ENCODE measurements around the gene PHACTR1.

PHACTR1 gene

DNA sequence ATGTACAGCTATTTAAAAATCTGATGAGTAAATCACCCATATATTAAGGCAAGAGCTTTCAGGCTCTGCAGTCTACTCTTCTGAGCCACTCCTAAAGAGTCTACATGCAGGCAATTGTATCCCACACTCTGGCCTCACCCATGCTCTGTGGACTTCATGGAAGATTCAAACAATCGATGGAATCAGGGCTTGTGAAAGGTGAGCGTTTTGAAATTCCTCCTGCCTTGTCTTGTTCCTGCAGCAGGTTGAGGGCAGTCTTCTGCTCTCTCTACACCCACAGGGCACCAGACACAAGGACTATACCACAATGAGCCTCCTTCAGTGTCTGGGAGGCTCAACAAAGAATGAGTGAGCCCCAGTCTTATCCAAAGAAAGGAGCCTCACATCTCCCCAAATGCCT is 560.7 kb downstream of the PHACTR1 start:
- TF ChIP-seq SPI1 (IDR thresholded peaks at IDR 0.05; ENCODE audit: borderline replicate concordance, low read depth) (no peak), REST (IDR thresholded peaks at IDR 0.05; ENCODE audit: insufficient replicate concordance, low read depth) (no peak), GABPA (IDR thresholded peaks at IDR 0.05; ENCODE audit: low read depth) (no peak), POLR2AphosphoS5 (IDR thresholded peaks at IDR 0.05; ENCODE audit: low read depth) (no peak)
- TF ChIP-seq, protein P1, sequence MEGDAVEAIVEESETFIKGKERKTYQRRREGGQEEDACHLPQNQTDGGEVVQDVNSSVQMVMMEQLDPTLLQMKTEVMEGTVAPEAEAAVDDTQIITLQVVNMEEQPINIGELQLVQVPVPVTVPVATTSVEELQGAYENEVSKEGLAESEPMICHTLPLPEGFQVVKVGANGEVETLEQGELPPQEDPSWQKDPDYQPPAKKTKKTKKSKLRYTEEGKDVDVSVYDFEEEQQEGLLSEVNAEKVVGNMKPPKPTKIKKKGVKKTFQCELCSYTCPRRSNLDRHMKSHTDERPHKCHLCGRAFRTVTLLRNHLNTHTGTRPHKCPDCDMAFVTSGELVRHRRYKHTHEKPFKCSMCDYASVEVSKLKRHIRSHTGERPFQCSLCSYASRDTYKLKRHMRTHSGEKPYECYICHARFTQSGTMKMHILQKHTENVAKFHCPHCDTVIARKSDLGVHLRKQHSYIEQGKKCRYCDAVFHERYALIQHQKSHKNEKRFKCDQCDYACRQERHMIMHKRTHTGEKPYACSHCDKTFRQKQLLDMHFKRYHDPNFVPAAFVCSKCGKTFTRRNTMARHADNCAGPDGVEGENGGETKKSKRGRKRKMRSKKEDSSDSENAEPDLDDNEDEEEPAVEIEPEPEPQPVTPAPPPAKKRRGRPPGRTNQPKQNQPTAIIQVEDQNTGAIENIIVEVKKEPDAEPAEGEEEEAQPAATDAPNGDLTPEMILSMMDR (IDR thresholded peaks at IDR 0.05; ENCODE audit: insufficient read depth, low read length), result no peak
- Histone ChIP-seq H3K27ac (replicated peaks) (no peak overlapping the region), H3K27me3 (ENCODE audit: insufficient read depth, poor library complexity, severe bottlenecking) (no peaks in the 10 kb centered on the region), H3K4me3 (replicated peaks; ENCODE audit: insufficient read depth, low read length) (no peak overlapping the region)
- no peak for DNase-seq (ENCODE audit: low read depth in 1 of 2, low spot score in 1 of 2)

DNA sequence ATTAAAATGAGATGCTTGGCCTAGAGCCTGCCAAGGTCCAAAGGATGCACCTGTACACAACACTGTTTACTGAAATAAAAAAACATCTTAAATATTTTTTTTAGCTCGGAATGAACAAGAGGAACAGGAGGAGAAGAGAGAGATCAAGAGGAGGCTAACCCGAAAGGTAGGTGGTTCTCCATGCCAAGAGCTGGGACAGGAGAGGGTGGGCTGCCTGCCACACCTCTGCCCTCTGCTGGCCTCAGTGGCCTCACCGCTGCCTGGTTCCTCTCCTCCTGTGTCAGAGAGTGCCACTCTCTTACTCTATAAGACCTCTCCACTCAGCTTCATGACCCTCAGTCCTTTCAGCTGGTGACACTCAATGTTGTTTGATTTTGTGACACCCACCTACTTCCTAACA is 561.6 kb downstream of the PHACTR1 start:
- no peak for TF ChIP-seq POLR2AphosphoS5 (IDR thresholded peaks at IDR 0.05; ENCODE audit: low read depth)
- H3K27ac ChIP-seq (replicated peaks), result no peak overlapping the region
- no peak overlapping the region for H3K4me3 ChIP-seq (replicated peaks; ENCODE audit: insufficient read depth, low read length)
- no peaks in the 10 kb centered on the region for H3K27me3 ChIP-seq (ENCODE audit: insufficient read depth, poor library complexity, severe bottlenecking)
- DNase-seq (ENCODE audit: low read depth in 1 of 2, low spot score in 1 of 2), result peak in 1 of 2 experiments; percentile 18

DNA sequence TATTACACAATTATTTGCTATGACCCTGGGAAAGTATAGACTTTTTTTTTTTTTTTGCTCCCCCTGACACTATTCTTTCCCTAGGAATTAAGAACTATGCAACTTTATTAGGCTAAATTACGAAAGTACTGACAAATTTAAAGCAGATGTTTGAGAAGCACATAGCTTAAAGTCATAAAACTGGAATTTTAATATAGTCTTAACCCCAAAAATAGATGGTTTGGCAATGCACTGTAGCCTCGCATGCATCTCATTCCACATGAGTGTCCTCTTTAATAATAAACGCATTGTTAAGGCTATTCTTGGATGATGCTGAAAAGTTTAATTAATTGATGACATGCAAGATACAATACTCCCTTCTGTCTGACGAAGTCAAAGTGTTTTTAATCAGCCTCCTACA is 562.4 kb downstream of the PHACTR1 start:
- Histone ChIP-seq H3K4me3 (replicated peaks; ENCODE audit: insufficient read depth, low read length) (no peak overlapping the region), H3K27ac (replicated peaks) (no peak overlapping the region), H3K27me3 (ENCODE audit: insufficient read depth, poor library complexity, severe bottlenecking) (no peaks in the 10 kb centered on the region)
- DNase-seq (ENCODE audit: low read depth in 1 of 2, low spot score in 1 of 2), result no peak
- no peak for TF ChIP-seq REST (IDR thresholded peaks at IDR 0.05; ENCODE audit: insufficient replicate concordance, low read depth)
- TF ChIP-seq, protein P1 (IDR thresholded peaks at IDR 0.05; ENCODE audit: insufficient read depth, low read length), result no peak
- no peak for TF ChIP-seq SPI1 (IDR thresholded peaks at IDR 0.05; ENCODE audit: borderline replicate concordance, low read depth)
- TF ChIP-seq POLR2AphosphoS5 (IDR thresholded peaks at IDR 0.05; ENCODE audit: low read depth), result no peak
- no peak for TF ChIP-seq GABPA (IDR thresholded peaks at IDR 0.05; ENCODE audit: low read depth)

GRCh38 chr6:13280254-13280653 is 563.7 kb downstream of the PHACTR1 start:
- no peaks in the 10 kb centered on the region for H3K27me3 ChIP-seq (ENCODE audit: insufficient read depth, poor library complexity, severe bottlenecking)
- TF ChIP-seq SPI1 (IDR thresholded peaks at IDR 0.05; ENCODE audit: borderline replicate concordance, low read depth) (no peak), POLR2AphosphoS5 (IDR thresholded peaks at IDR 0.05; ENCODE audit: low read depth) (no peak), REST (IDR thresholded peaks at IDR 0.05; ENCODE audit: insufficient replicate concordance, low read depth) (no peak), GABPA (IDR thresholded peaks at IDR 0.05; ENCODE audit: low read depth) (no peak)
- TF ChIP-seq, protein P1 (IDR thresholded peaks at IDR 0.05; ENCODE audit: insufficient read depth, low read length), result no peak
- no peak overlapping the region for H3K4me3 ChIP-seq (replicated peaks; ENCODE audit: insufficient read depth, low read length)
- DNase-seq (ENCODE audit: low read depth in 1 of 2, low spot score in 1 of 2), result no peak
- H3K27ac ChIP-seq (replicated peaks), result no peak overlapping the region
